ENCODE results near the gene IFIH1. TPM values are rescaled to one million over a fixed set of nuclear protein-coding genes. Genes with fewer than 3 reads are reported as not detected.

The IFIH1 gene
- total and polyA plus RNA-seq, 2 of the 8 experiments (the other 6 are each of a cell fraction or from before 2014, with no cell fraction given): 0.32 to 2.0 TPM

DNA sequence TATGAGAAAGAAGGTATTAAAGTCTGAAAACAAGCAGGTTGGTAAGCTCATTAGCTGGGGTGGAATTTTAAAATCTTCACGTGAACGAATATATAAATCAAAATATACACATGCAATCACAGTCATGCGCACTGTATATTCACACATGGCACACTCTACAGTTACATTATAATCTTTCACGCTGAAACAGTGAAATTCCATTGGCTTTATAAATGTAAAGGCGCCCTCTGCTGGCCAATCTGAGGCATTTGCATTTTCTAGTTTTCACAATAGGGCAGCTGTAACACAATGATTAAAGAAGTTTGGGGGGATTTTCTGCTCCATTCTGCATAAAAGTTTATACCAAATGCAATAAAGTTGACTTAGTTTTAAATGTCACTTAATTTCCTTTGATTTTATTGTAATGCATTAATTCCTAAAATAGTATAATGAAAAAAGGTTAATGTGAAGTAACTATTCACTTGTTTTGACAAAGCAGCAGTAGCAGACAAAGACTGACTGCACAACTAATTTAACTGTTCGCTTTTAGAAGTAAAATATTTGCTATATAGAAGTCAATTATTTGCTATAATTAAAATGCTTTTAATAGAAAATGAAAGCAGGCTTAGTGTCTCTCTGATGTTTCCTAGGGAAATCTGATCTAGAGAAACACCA lies 17.2 kb downstream of the IFIH1 start:
- Histone ChIP-seq H2AK5ac (ENCODE audit: low read depth, low read length) (no peak overlapping the region), H4K8ac (ENCODE audit: extremely low read depth, insufficient read depth, low read length) (no peak overlapping the region), H2BK120ac (replicated peaks; ENCODE audit: low read depth, low read length) (no peak overlapping the region), H3K9ac (replicated peaks in 1 of 4; ENCODE audit: extremely low read depth in 1 of 4, low read depth in 3 of 4, low read length in 3 of 4) (no peak overlapping the region), H3K23me2 (ENCODE audit: low read depth, low read length) (no peaks in the 10 kb centered on the region), H3K14ac (ENCODE audit: insufficient read length) (no peak overlapping the region), H2BK12ac (ENCODE audit: low read depth, low read length) (no peak overlapping the region), H3K79me1 (ENCODE audit: low read depth, low read length) (no peaks in the 10 kb centered on the region), H2BK15ac (ENCODE audit: low read length) (no peak overlapping the region), H4K91ac (replicated peaks; ENCODE audit: insufficient read length, low read length) (no peak overlapping the region), H3K9me3 (ENCODE audit: insufficient read depth in 2 of 2, low read depth in 1 of 2, low read length in 1 of 2) (no peaks in the 10 kb centered on the region), H4K5ac (ENCODE audit: insufficient read length, low read depth, low read length) (no peak overlapping the region), H2BK20ac (ENCODE audit: low read length) (no peak overlapping the region), H3K36me3 (ENCODE audit: control insufficient read depth in 2 of 4, insufficient read depth in 4 of 4, low read length in 3 of 4) (no peaks in the 10 kb centered on the region), H3K79me2 (ENCODE audit: control insufficient read depth in 1 of 2, insufficient read depth in 2 of 2, low read length in 2 of 2) (no peaks in the 10 kb centered on the region), H3K27ac (ENCODE audit: low read depth, low read length) (no peak overlapping the region), H4K20me1 (replicated peaks in 1 of 2; ENCODE audit: control insufficient read depth in 1 of 2, insufficient read depth in 2 of 2, low read length in 2 of 2) (no peaks in the 10 kb centered on the region), H3K27me3 (replicated peaks in 1 of 4; ENCODE audit: control insufficient read depth in 3 of 4, extremely low read depth in 1 of 4, insufficient read depth in 3 of 4, low read length in 3 of 4) (no peaks in the 10 kb centered on the region), H2BK5ac (ENCODE audit: low read depth, low read length) (no peak overlapping the region), H3K4me2 (ENCODE audit: insufficient read depth in 1 of 2, low read depth in 2 of 2, low read length in 2 of 2) (no peak overlapping the region), H3K4me1 (replicated peaks in 1 of 4; ENCODE audit: control insufficient read depth in 3 of 4, insufficient read depth in 4 of 4, low read length in 3 of 4) (no peaks in the 10 kb centered on the region), H3K4ac (replicated peaks; ENCODE audit: insufficient read length, low read depth, low read length) (no peak overlapping the region), H3K56ac (replicated peaks; ENCODE audit: insufficient read length, low read depth, low read length) (no peak overlapping the region), H2AFZ (ENCODE audit: low read length) (no peak overlapping the region), H3K18ac (ENCODE audit: extremely low read depth, low read length) (no peak overlapping the region), H3K23ac (ENCODE audit: insufficient read length) (no peak overlapping the region), H3K4me3 (ENCODE audit: extremely low read depth in 1 of 4, insufficient read depth in 2 of 4, low read depth in 3 of 4, low read length in 4 of 4) (no peak overlapping the region)
- no peak for FAIRE-seq
- ChIA-PET CTCF (ENCODE audit: partially characterized antibody) (interaction anchor here (0.6 to 8.5 kb wide), 29 partner anchors 8 to 382 kb away, joined by 3 to 188 read pairs (median 4); partner anchors contain the start of genes GCG and IFIH1), POLR2A (ENCODE audit: partially characterized antibody) (no interaction called here)
- WGBS, 2 experiments (ENCODE audit: extremely low coverage in 1 of 2, insufficient coverage in 1 of 2, insufficient read length in 1 of 2, insufficient replicate concordance in 2 of 2, low coverage in 1 of 2, low lambda C conversion rate in 2 of 2, missing lambda C conversion rate in 1 of 2): 22% methylated on average over 6 of the region's 6 CpGs; no CpG with 5 or more reads in 1 of the 2 experiments
- TF ChIP-seq CTBP2 (IDR thresholded peaks at IDR 0.05; ENCODE audit: borderline replicate concordance, insufficient read depth, insufficient read length, low read length) (no peak), RAD21 (IDR thresholded peaks at IDR 0.05 in 1 of 2, conservative IDR thresholded peaks at IDR 0.05 in 1 of 2; ENCODE audit: low read depth in 2 of 2, low read length in 2 of 2) (peak; percentile 59 to 63), TEAD4 (IDR thresholded peaks at IDR 0.05; ENCODE audit: low read depth, low read length) (peak; percentile 28; the same call in 1 of the 2 replicates)
- TF ChIP-seq, protein P1, sequence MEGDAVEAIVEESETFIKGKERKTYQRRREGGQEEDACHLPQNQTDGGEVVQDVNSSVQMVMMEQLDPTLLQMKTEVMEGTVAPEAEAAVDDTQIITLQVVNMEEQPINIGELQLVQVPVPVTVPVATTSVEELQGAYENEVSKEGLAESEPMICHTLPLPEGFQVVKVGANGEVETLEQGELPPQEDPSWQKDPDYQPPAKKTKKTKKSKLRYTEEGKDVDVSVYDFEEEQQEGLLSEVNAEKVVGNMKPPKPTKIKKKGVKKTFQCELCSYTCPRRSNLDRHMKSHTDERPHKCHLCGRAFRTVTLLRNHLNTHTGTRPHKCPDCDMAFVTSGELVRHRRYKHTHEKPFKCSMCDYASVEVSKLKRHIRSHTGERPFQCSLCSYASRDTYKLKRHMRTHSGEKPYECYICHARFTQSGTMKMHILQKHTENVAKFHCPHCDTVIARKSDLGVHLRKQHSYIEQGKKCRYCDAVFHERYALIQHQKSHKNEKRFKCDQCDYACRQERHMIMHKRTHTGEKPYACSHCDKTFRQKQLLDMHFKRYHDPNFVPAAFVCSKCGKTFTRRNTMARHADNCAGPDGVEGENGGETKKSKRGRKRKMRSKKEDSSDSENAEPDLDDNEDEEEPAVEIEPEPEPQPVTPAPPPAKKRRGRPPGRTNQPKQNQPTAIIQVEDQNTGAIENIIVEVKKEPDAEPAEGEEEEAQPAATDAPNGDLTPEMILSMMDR (IDR thresholded peaks at IDR 0.05; ENCODE audit: control extremely low read depth in 1 of 3, insufficient read depth in 1 of 3, low read depth in 1 of 3, low read length in 3 of 3): peak in 2 of 3 experiments; percentile 62 to 72; a peak in 3 of 4 replicates
- DNase-seq (ENCODE audit: low read depth in 1 of 2, low spot score in 2 of 2): no peak

Measured in H1 (cell line).